OCI-LY7 (cell line): ENCODE results near the gene LRP4. TPM values are rescaled to one million over a fixed set of nuclear protein-coding genes. Genes with fewer than 3 reads are reported as not detected.
A peak's percentile ranks its signal among the peaks of the same experiment; 100 is the strongest.

Source experiments
- BruUV-seq: library from RNA; stranded (reverse); fragments of 400-500 nt; replicated peaks from 2 replicates; lab custom pipeline; 2021; lab: Mats Ljungman, UMichigan
- CTCF ChIA-PET: fragments of 300-600 bp; sonication (Branson Sonifier 250); formaldehyde crosslinking; loops from one replicate; lab custom pipeline; 2022; ENCODE audit warnings: antibody characterized with exemption; ENCODE audit not compliant: unreplicated experiment; lab: Charles Lee
- POLR2A ChIA-PET: fragments of 300-600 bp; sonication (Branson Sonifier 250); formaldehyde crosslinking; loops from one replicate; lab custom pipeline; 2022; ENCODE audit warnings: antibody characterized with exemption; lab: Charles Lee
- DNase-seq: peaks from one replicate; pipeline ENCODE4 v3.0.0-alpha.2; 2015; ENCODE audit warnings: low spot score
- H2AFZ ChIP-seq: fragments of 200-600 bp; sonication (generic), shearing (Covaris generic); 2 replicates; pipeline ENCODE4 v1.6.1; 2014; ENCODE audit warnings: mild to moderate bottlenecking, antibody characterized with exemption, low read length, moderate library complexity
- H3K27ac ChIP-seq: fragments of 200-600 bp; sonication (generic); 2 replicates; pipeline ENCODE4 v1.5.1; 2014; ENCODE audit warnings: mixed run types, low read depth, mild to moderate bottlenecking, moderate library complexity, low read length, inconsistent platforms; ENCODE audit not compliant: poor library complexity, severe bottlenecking
- H3K36me3 ChIP-seq: fragments of 200-600 bp; sonication (generic); 2 replicates; pipeline ENCODE4 v1.6.1; 2014; ENCODE audit warnings: mild to moderate bottlenecking, antibody characterized with exemption, low read length, moderate library complexity, mixed read lengths; ENCODE audit not compliant: insufficient read depth
- H3K4me1 ChIP-seq: fragments of 200-600 bp; sonication (generic); 2 replicates; pipeline ENCODE4 v1.5.1; 2014; ENCODE audit warnings: mild to moderate bottlenecking, low read length; ENCODE audit not compliant: insufficient read depth, poor library complexity, severe bottlenecking
- H3K4me2 ChIP-seq: fragments of 200-600 bp; sonication (generic); 2 replicates; pipeline ENCODE4 v1.6.1; 2014; ENCODE audit warnings: mild to moderate bottlenecking, low read length
- H3K4me3 ChIP-seq: fragments of 200-600 bp; sonication (generic); 2 replicates; pipeline ENCODE4 v1.5.1; 2014; ENCODE audit warnings: mild to moderate bottlenecking, low read depth, low read length; ENCODE audit not compliant: poor library complexity, severe bottlenecking
- H3K79me2 ChIP-seq: fragments of 200-600 bp; sonication (generic); 2 replicates; pipeline ENCODE4 v1.6.1; 2016; ENCODE audit warnings: low read depth, mild to moderate bottlenecking, low read length, moderate library complexity, mixed read lengths; ENCODE audit not compliant: insufficient read depth
- H3K9me2 ChIP-seq: fragments of 200-600 bp; sonication (generic); 2 replicates; pipeline ENCODE4 v1.6.1; 2016; ENCODE audit warnings: mild to moderate bottlenecking, low read length, mixed read lengths; ENCODE audit not compliant: insufficient read depth
- H3K9me3 ChIP-seq: fragments of 200-600 bp; sonication (generic); 2 replicates; pipeline ENCODE4 v1.6.1; 2014; ENCODE audit warnings: mild to moderate bottlenecking, mixed run types, low read length, mixed read lengths
- H4K20me1 ChIP-seq: fragments of 200-600 bp; sonication (generic); 2 replicates; pipeline ENCODE4 v1.6.1; 2014; ENCODE audit warnings: mild to moderate bottlenecking, antibody characterized with exemption, low read length, moderate library complexity, mixed read lengths; ENCODE audit not compliant: insufficient read depth
- CTCF ChIP-seq: fragments of 200-600 bp; sonication (generic); conservative IDR thresholded peaks from 2 replicates; pipeline ENCODE4 v1.5.1; 2014; ENCODE audit warnings: mild to moderate bottlenecking, antibody characterized with exemption, low read length, moderate library complexity, mixed read lengths
- EZH2phosphoT487 ChIP-seq: fragments of 200-600 bp; sonication (generic); IDR thresholded peaks from 2 replicates; pipeline ENCODE4 v1.6.1; 2018; ENCODE audit warnings: low read depth, borderline replicate concordance, mild to moderate bottlenecking, mixed run types, antibody characterized with exemption, low read length, moderate library complexity, mixed read lengths
- intact Hi-C: fragments of 100-400 bp; cut with micrococcal nuclease; formaldehyde crosslinking; loops from one replicate; pipeline ENCODE4 v1.10.0; 2022; ENCODE audit not compliant: unreplicated experiment
- total RNA-seq, 2 experiments: library from RNA; depleted of rRNA in 1 of 2; stranded (reverse); fragments of >200 nt in 1 of 2; shearing (Covaris generic) in 1 of 2; gene quantifications; 2 replicates each; pipeline ENCODE4 v1.2.3, GENCODE V29; 2014 to 2022

LRP4 gene
- total RNA-seq, 2 experiments from 2014 or later, result 19.8 to 28.5 TPM

- no peak overlapping the region for H3K27ac ChIP-seq
- H3K4me2 ChIP-seq, result no peak overlapping the region
- no peak overlapping the region for H3K4me3 ChIP-seq
- ChIA-PET POLR2A (no interaction called here), CTCF (no interaction called here)
- intact Hi-C loops, result no loop called here
- peaks cover 80% of the 10 kb centered on the region for H3K36me3 ChIP-seq
- no peak for TF ChIP-seq EZH2phosphoT487
- no peak for TF ChIP-seq CTCF
- BruUV-seq, result no TSS peak
- no peaks in the 10 kb centered on the region for H3K9me2 ChIP-seq
- no peaks in the 10 kb centered on the region for H3K4me1 ChIP-seq
- H3K79me2 ChIP-seq, result no peaks in the 10 kb centered on the region
- no peaks in the 10 kb centered on the region for H3K9me3 ChIP-seq
- no peak for DNase-seq
- H2AFZ ChIP-seq, result no peak overlapping the region
- H4K20me1 ChIP-seq, result no peaks in the 10 kb centered on the region
Observed at GRCh38 chr11:46858920-46859546, 59.3 kb downstream of the LRP4 start.

GRCh38 chr11:46857666-46858065, 60.7 kb downstream of the LRP4 start:
- DNase-seq, result no peak
- POLR2A ChIA-PET, result no interaction called here
- CTCF ChIA-PET, result no interaction called here
- H3K9me2 ChIP-seq, result no peaks in the 10 kb centered on the region
- H2AFZ ChIP-seq, result no peak overlapping the region
- H3K4me3 ChIP-seq, result no peak overlapping the region
- H3K27ac ChIP-seq, result no peak overlapping the region
- no TSS peak for BruUV-seq
- H3K36me3 ChIP-seq, result peaks cover 68% of the 10 kb centered on the region
- intact Hi-C loops, result no loop called here
- no peak for TF ChIP-seq EZH2phosphoT487
- no peak for TF ChIP-seq CTCF
- H4K20me1 ChIP-seq, result no peaks in the 10 kb centered on the region
- H3K9me3 ChIP-seq, result no peaks in the 10 kb centered on the region
- peaks cover 3% of the 10 kb centered on the region for H3K4me1 ChIP-seq
- H3K79me2 ChIP-seq, result no peaks in the 10 kb centered on the region
- no peak overlapping the region for H3K4me2 ChIP-seq

GRCh38 chr11:46856605-46857343, 61.6 kb downstream of the LRP4 start:
- no peak for DNase-seq
- Histone ChIP-seq H4K20me1 (no peaks in the 10 kb centered on the region), H3K4me3 (no peak overlapping the region), H3K9me3 (no peaks in the 10 kb centered on the region), H3K36me3 (peaks cover 60% of the 10 kb centered on the region), H3K9me2 (no peaks in the 10 kb centered on the region), H3K79me2 (no peaks in the 10 kb centered on the region), H3K4me1 (peaks cover 3% of the 10 kb centered on the region), H2AFZ (no peak overlapping the region), H3K27ac (no peak overlapping the region), H3K4me2 (no peak overlapping the region)
- ChIA-PET POLR2A (interaction anchor here (1.0 kb wide), 1 partner anchor 14 kb away, joined by 4 read pairs; no protein-coding TSS in a partner anchor), CTCF (no interaction called here)
- BruUV-seq, result TSS peak; percentile 62
- intact Hi-C loops, result no loop called here
- TF ChIP-seq CTCF, result no peak
- TF ChIP-seq EZH2phosphoT487, result no peak
